Endothelial cell of hepatic sinusoid (primary cell): ENCODE data around the gene SH3BGRL2.

Experiments used
- in situ Hi-C: cut with HindIII; loops from 2 replicates; pipeline ENCODE4 v1.10.0; 2017; ENCODE audit warnings: low sequenced_read_pairs

Gene SH3BGRL2

DNA sequence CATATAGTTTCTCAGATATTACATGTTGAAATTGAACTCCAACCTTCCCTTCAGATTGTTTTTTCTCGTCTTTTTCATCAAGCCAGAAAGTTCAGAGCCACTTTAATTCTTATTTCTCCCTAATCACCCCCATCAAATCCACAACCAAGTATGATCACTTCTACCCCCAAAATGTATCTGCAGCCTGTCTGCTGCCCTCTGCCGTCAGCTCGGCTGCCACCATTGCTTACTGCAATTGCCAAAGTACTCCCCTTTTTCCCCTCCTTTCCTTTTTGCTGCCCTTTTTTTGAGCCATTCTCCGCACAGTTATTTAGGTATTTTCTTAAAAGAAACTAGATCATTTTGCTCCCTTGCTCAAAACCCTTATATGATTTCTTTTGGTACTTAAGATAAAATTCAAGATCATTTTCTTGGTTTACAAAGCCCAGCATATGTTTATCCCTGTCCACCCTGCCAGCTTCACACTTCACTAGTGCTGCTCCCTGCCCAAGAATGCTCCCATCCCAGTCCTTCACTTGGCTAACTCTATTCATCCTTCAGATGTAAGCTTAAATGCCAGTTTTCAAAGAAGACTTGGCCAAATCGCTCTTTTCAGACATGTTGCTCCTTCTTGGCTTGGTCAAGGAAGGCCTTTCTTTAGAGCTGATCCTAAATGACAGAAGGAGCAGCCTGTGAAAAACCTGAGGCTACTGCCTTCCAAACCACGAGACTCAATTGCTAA, 63.7 kb downstream of the SH3BGRL2 start:
- in situ Hi-C loops: no loop called here

- in situ Hi-C loops: no loop called here
Measured at GRCh38 chr6:79697430-79697829, 66.3 kb downstream of the SH3BGRL2 start.

DNA sequence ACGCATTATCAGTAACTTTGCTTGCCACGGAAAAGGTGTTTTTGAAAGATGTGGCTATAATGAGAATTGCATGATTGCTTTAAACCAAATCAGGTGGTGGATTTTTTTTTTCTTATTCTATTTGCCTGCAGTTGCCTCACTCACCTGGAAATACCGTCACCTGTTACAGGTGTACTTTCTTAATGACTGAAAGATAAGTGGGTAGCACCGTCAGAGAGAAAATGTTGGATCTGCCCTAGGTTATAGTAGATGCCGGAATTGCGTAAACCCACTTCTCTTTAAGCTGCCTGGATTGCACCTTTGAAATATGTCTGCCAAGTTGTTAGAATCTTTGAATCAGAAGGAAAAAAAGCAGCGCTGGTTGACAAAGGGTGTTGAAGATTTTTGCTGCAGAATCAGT, 68.5 kb downstream of the SH3BGRL2 start:
- in situ Hi-C loops: no loop called here

DNA sequence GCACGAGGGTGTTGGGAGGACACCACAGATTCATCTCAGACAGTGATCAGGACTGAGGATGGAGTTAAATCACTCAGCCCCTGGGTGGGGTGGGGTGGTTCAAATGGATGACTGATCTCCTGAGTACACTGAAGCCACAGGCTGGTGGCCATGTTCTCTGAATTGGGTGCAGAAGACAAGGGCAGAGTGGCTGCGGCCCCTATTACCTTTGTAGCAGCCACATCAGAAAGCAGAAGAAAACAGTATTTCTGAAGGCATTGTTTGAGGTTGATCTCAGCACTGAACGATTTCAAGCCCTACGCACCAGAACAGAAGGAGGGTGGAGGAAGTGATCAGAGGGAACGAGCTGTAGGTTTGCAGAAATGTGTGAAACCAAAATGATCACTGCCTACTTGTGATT, 71.6 kb downstream of the SH3BGRL2 start:
- in situ Hi-C loops: no loop called here

GRCh38 chr6:79704200-79704599, 73.1 kb downstream of the SH3BGRL2 start:
- in situ Hi-C loops: no loop called here

- in situ Hi-C loops: no loop called here
Measured at GRCh38 chr6:79705456-79705995, 74.4 kb downstream of the SH3BGRL2 start.

- in situ Hi-C loops: no loop called here
Measured at GRCh38 chr6:79706527-79706926, 75.4 kb downstream of the SH3BGRL2 start.

GRCh38 chr6:79707621-79708020, 76.5 kb downstream of the SH3BGRL2 start:
- in situ Hi-C loops: no loop called here

- in situ Hi-C loops: no loop called here
Measured at GRCh38 chr6:79708095-79708791, 77.1 kb downstream of the SH3BGRL2 start.

DNA sequence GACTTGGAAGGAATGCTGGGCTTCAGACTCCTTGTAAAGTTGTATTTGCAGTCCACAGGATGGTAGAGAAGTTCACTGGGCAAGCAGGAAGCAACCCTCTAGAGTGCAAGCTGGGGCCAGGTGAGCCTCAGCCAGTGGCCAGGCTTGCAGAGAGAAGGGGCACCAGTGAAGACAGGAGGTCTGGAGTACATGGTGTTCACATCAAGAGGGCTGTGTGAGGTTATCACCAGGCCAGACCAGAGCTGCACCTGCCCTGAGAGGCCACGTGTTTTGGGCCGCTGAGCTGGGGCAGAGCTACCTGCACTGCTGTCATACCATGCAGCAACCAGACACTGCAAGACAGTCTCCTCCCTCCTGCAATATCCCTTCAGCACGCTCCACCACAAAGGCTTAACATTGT, 79.0 kb downstream of the SH3BGRL2 start:
- in situ Hi-C loops: no loop called here

DNA sequence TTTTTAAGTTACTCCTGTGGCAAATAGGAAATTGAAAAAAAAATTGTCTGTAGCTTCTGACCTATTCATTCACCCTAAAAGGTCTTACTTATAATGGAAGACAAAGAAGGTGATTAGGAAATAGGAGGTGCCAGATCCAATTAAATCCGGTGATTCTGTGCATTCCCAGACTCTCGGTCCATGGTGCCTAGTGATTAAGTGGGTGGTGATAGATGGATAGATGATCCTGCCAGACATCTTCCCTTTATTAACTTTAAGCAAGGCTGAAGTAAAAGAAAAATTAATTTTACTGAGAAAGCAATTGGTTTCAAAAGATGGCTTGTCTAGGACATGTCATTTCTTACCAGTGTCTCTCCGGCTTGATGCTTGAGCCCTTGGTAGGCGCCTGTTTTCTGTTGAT, 80.0 kb downstream of the SH3BGRL2 start:
- in situ Hi-C loops: no loop called here

GRCh38 chr6:79712144-79712543, 81.0 kb downstream of the SH3BGRL2 start:
- in situ Hi-C loops: no loop called here

DNA sequence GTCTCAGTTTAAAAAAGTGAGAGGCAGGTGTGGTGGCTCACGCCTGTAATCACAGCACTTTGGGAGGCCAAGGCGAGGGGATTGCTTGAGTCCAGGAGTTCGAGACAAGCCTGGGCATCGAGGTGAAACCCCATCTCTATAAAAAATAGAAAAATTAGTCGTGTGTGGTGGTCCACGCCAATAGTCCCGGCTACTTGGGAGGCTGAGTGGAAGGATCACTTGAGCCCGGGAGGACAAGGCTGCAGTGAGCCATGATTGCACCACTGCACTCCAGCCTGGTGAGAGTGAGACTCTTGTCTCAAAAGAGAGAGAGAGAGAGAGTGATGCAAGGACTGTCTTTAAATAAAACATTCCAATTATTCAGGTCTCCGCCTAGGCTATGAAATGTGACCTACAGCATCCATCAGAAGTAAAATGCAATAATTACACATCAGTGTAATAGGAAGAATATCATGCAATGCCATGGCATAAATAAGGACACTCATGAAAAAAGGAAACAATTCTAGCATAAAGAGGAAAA, 81.5 kb downstream of the SH3BGRL2 start:
- in situ Hi-C loops: no loop called here

- in situ Hi-C loops: no loop called here
Measured at GRCh38 chr6:79713701-79714322, 82.7 kb downstream of the SH3BGRL2 start.

DNA sequence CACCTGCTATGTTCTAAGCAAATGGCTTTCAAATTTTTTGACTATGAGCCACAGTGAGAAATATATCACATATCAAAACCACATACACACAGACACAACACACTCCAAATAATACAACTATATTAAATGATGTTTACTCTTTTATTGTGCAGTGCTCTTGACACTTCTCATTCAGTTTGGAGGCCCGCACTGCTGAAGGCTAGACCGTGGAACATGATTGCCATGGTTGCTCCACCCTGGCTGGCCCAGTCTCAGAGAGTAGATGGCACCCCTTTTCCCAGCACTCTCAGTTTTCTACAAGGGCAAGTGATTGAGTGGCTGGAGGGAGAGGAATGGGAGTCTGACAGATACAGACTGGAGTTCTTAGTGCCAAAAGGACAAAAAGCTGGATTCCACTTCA, 86.9 kb downstream of the SH3BGRL2 start:
- in situ Hi-C loops: no loop called here

DNA sequence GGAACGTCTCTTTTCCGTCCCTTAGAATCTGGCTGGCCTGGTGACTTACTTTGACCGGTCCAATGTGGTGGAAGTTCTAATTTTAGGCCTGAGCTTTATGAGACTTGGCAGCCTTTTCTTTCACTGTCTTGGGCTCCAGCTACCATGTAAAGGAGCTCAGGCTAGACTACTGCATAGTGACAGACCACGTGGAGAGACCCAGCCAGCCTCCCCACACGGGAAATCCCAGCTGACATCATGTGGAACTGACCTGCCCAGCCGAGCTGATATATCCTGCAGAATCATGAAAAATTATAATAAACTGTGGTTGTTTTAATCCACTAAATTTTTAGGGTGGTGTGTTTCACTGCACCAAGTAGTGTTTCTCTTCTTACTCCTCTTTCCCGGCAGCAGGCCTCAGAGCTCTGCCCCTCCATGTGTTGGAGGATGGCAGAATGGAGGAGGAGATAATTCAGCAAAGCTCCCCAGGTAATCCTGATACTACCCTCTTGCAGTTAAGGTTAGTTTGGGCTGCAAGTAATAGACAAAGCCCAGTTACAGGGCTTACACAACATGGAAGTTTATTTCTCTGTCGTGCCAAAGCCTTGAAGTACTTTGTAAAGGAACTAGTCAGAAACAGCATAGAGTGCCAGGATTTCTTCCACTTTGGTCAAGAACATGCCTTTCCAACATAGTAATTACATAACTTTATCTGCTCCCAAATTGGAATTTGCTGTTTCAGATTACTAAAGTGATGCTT, 87.5 kb downstream of the SH3BGRL2 start:
- in situ Hi-C loops: no loop called here

DNA sequence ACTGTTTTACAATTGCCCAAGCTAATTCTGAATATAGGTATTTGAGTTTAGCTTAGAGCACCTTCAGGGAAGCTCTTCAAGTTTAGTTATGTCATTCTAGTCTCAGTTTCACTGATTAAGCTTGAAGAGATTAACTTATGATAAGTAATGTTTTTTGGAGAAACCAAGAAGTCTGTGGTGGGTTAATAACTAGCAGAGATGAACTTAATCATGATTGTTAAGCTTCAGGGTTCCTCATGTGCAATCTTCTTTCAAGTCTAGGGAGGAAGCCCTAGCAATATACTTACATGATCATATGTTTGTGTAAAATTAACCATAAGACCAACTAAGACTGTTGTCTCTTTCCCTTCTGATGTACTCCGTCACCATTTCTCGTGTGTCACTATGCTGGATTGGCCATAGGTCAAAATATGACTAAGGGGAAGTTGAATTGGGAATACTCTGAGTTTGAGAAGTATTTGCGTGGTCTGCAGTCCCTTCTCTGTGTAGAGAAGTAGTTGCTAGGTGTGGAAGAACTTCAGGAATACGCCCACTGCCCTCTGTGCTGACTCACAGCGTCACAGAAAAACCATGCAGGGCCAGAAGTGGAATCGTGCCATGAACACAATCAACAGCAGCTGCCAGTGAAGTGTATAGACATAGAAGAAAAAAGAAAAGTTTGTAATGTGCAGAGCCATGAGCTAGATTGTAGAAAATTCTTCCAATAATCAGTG, 88.3 kb downstream of the SH3BGRL2 start:
- in situ Hi-C loops: no loop called here

DNA sequence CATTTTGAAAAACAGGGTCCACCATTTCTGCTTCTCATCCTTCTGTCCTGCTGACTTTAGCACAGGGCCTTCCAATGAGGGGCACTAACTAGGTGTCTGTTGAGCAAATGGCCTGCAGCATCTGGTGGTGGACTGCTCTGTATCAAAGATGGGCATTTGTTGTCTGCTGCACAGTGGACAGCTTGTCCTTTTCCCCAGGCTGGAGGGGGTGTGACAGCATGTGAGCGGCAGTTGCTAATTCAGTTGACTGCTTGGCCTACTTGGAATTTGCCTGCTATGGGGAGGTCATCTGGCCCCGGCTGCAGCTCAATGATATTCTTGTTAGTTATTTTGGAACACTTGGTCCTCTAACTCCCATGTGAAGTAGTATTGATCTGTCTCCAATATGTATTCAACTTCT, 93.7 kb downstream of the SH3BGRL2 start:
- in situ Hi-C loops: no loop called here

DNA sequence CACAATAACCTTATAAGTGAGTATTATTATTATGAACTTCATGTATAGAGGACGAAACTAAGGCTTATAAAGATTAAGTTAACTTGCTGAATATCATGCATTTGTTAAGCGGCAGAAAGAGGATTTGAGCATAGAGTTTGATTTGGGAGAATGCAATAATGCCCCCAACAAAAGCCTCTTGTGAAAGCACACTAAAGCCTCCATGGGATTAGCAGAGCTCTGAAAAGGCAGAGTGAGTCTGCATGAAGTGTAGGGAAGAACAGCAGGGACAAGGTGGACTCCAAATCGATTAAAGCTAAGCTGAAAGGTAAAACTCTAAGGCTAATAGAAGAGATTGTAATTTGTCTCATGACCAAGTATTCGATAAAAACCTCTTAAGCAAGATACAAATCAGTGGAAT, 100.3 kb downstream of the SH3BGRL2 start:
- in situ Hi-C loops: no loop called here

- in situ Hi-C loops: no loop called here
Measured at GRCh38 chr6:79733388-79733787, 102.3 kb downstream of the SH3BGRL2 start.
